GM18870 (cell line): ENCODE measurements around the gene LMO2.
"Not testable (repeated sequence)": the region's sequence is repeated elsewhere in the genome, so short reads cannot be mapped to it uniquely, and the experiment has no call there.

Experiments
- ATAC-seq: cut with Tn5 transposase; IDR thresholded peaks from one replicate; pipeline ENCODE4 v1.9.1; 2021; ENCODE audit warnings: moderate library complexity; ENCODE audit not compliant: unreplicated experiment

The LMO2 gene

GRCh38 chr11:33891714-33892327 is at the start of gene LMO2:
Gene LMO2 (minus strand): TSS chr11:33892076. CDS start chr11:33869716, 22,360 bp downstream.
- ATAC-seq, result no peak

GRCh38 chr11:33940538-33940815 is 48.6 kb upstream of the LMO2 start:
- no peak for ATAC-seq

DNA sequence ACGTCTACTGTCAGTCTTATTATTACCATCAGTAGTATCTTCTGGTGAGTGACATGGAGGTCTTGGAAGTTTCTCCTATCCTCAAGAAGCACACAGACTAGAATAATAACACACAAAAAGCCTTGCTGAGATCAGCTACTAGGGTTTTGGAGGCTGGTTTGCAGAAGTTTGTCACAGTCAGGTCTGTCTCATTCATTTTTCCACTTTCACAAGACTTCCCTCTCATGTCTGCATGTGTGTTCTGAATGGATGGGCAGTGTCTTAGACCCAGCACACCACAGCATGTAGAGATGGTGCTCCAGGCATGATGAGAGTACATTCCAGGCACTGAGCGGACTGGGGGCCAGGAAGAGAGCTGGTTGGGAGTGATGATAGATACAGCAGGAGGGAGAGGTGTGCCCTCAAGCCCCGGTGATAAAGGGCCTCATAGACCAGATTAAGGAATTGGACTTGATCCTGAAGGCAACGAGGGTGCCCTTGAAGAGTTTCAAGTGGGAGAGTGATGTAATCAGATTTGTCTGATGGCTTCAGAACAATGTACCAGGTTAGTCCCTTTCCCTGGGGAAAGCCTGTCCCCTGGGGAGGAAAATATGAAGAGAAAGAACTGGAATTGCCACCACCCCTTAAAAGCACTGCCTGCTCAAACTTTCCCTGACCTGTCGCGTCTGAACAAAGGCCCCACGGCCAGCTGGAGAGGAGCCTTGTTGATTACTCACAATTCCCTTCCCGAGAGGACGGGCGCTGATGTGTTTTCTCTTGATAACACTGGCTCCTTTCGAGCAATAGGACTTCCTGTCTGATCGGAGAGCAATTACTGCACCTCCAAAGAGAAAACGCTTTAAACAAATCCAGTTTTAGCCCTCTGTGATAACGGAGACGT is 45.1 kb upstream of the LMO2 start:
- ATAC-seq, result no peak

- no peak for ATAC-seq
These were observed 43.9 kb upstream of the LMO2 start for GRCh38 chr11:33935461-33936456.

GRCh38 chr11:33935005-33935404 is 43.1 kb upstream of the LMO2 start:
- ATAC-seq, result no peak

DNA sequence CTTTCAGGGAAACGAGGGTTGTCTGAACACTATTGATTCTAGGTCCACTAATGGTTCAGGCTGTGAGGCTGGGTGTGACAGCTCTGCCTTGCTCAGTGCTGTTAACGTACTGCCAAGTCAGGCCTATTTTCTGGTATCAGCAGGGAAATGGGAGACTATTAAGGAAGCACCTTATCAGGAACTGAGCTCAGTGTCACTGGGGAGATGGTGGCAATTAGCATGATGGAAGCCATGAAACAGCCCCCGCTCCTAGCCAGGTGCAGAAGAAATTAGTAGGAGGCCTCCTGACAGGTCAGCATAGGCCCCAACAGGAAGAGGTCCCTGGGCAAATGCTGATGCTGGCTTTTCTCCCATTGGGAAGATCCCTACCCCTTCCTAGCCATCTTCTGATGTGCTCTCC is 42.6 kb upstream of the LMO2 start:
- ATAC-seq, result no peak

DNA sequence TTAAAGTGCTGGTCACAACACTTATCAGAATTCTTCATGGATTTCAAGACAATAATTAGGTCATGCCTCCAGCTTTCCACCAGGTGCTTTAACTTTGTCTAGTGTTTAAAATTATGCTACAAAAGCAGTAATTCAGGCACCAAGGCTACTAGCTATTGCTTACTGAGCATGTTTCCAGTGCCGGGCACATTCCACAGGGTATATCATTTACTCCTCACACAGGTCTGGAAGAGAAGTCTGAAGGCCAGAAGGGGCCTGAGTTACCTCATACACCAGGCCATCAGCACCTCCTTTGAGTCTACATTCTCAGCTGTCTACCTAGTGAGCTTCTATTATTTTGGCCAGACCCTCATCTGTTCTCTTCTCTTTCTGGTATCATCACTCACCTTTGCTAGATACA is 41.7 kb upstream of the LMO2 start:
- ATAC-seq, result no peak

DNA sequence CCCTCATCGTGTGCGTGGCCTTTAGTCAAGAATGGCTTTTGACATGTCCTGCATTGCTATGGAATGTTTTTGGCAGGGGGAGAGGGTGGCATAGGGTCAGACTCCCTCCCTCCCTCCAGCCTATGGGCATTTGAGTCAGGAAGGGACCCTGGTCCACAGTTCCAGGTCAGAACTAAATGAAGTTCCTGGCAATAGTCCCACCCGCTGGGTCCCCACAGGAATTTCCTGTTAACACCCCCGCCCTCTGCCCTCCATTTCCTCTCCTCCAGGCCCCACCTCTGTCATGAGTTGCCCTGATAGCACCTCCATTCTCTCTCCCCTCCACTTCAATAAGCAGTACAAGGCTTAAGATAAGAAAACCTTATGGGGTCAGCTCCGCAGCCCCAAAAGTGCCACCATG is 40.8 kb upstream of the LMO2 start:
- no peak for ATAC-seq

GRCh38 chr11:33931739-33932366 is 40.0 kb upstream of the LMO2 start:
- not testable (repeated sequence) for ATAC-seq

DNA sequence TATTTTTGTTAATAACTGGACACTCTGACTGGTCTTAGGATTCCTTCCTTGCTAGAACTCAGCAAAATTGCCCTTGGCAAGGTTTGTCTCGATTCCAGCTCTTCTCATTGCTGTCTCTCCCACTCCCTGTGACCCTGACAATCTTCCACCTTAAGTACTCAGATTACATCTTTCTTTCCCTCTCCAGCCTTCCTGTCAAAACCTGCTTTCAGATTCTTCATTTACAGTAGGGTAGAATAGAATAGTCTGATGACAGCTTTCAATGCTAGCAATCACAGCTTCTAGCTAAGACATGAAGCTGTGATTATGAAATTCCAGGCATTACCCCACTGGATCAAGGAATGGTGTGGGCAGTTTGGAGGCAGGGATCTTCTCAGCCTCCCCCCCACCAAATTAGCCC is 39.2 kb upstream of the LMO2 start:
- no peak for ATAC-seq

DNA sequence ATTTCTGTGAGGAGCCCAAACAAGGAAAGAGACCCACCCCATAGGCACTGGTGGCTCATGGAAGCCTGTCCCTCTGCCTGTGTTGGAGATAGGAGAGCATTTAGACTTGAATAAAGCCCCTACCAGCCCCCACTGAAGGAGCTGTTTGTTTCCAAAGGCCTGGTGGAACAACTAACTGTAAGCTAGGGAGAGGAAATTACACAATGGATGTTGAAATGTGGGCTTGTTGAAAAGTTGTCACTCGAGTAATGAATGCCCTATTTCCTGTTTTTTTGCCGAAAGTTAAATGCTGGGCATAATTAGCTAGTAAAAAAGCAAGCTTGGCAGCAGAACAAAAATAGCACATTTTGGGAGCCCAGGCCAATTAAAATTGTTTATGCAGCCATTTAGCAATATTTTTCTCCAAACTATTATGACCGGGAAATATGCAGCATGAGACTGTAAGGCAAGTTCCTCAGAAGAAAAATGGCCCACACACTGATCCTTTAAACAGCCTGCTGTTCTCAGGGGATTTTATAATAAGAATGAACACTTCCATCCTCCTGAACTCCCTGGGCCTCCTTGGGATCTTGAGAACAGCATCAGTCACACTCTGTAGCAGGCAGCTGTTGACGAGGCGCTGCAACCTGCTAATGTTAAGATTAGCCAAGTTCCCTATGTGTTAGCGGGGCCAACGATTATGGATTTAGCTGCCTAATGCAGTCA is 38.6 kb upstream of the LMO2 start:
- no peak for ATAC-seq

DNA sequence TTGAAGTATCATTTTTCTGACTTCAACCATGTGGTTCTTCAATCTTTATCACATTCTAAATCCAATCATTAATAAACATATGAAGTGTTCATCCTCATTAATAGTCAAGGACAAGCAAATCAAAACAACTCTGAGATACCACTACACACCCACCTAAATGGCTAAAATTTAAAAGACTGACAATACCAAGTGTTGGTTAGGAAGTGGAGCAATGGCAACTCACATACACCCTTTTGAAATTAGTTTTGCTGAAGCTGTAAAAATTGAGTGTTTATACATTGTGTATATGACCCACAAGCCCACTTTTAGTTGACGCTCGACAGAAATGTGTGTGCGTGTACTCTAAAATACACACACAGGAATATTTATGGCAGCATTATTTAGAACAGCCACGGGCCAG is 36.7 kb upstream of the LMO2 start:
- no peak for ATAC-seq

- ATAC-seq, result no peak
These were observed 35.0 kb upstream of the LMO2 start for GRCh38 chr11:33926671-33927552.

GRCh38 chr11:33924341-33924740 is 32.5 kb upstream of the LMO2 start:
- no peak for ATAC-seq

DNA sequence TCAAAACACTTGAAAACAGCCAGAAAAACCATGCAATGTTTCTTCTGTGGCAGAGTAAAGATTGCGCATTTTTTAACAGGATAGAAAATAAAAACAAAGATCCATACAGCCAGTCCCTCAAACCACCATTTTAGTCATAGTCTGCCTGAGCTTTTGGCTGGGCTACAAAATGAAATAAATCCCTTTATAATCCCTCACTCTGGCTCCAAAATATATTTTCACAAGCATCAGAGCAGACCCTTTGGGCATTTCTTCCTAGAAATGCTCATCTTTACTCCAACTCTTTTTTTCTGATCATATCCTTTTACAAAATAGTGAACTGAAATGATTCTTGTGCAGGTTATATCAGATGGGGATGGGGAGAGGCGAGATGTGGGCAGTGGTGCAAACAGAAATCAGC is 31.8 kb upstream of the LMO2 start:
- ATAC-seq, result no peak

- peak; percentile 95 for ATAC-seq
These were observed 29.1 kb upstream of the LMO2 start for GRCh38 chr11:33920838-33921613.

DNA sequence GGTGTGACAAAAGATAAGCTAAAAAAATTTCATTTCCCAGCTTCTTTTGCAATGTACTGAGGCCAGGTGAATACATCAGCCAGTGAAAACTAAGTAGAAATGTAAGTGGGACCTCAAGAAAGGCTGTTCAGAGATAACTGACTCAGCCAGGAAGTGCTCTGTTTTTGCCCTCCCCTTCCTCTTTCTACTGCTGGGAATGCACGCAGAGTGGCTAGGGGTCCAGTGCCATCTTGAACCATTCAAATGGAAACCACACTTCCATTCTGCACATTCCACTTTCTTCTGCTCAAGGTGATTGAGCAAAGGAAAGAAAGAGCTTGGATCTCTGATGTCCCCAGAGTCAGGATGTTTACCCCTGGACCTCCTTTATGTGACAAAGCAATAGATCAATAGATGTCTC is 27.8 kb upstream of the LMO2 start:
- ATAC-seq, result no peak

DNA sequence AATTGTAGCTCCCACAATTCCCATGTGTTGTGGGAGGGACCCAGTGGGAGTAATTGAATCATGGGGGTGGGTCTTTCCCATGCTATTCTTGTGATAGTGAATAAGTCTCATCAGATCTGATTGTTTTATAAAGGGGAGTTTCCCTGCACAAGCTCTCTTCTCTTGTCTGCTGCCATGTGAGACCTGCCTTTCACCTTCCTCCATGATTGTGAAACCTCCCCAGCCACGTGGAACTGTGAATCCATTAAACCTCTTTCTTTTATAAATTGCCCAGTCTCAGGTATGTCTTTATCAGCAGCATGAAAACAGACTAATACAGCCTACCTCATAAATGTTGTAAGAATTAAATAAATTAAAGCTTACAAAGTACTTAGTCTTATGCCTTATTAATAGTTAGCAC is 25.5 kb upstream of the LMO2 start:
- not testable (repeated sequence) for ATAC-seq

DNA sequence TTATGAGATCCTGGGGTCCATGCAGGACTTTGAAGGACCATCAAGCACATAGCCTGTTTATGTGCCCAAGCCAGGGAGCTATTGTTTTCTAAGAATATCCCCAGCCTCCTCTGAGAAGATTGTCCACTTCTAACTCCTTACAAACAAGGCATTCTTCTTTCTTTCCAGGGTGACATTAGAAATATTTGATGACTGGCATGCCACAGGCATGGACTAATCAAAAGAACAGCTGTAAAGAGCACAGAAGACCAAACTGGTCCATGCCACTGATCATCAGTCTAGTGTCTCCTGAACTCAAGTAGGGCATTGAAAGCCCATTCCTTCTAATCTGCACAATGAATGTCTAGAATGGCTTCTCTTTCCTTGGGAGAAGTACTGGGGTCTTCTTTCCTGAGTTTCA is 24.9 kb upstream of the LMO2 start:
- no peak for ATAC-seq
